ENCODE results near the gene KCNJ4. TPM values are rescaled to one million over a fixed set of nuclear protein-coding genes. Genes with fewer than 3 reads are reported as not detected.
"Not testable (repeated sequence)": the region's sequence is repeated elsewhere in the genome, so short reads cannot be mapped to it uniquely, and the experiment has no call there.

KCNJ4 gene
- total RNA-seq, 1 donor from 2014 or later, result 0.82 TPM

GRCh38 chr22:38471237-38471636 is 16.2 kb upstream of the KCNJ4 start:
- no peaks in the 10 kb centered on the region for H3K79me2 ChIP-seq (ENCODE audit: low read depth)
- TF ChIP-seq EZH2phosphoT487 (IDR thresholded peaks at IDR 0.05) (no peak), CTCF (IDR thresholded peaks at IDR 0.05) (no peak), EZH2 (IDR thresholded peaks at IDR 0.05) (no peak)
- peaks cover 32% of the 10 kb centered on the region for H3K27me3 ChIP-seq
- Mint-ChIP-seq H3K27ac (no peak overlapping the region), H3K36me3 (no peaks in the 10 kb centered on the region), H3K9me3 (no peaks in the 10 kb centered on the region), H3K4me1 (peaks cover 15% of the 10 kb centered on the region), H3K4me3 (no peak overlapping the region), H3K27me3 (ENCODE audit: insufficient read depth, low read depth) (peaks cover 24% of the 10 kb centered on the region)
- H3K9ac ChIP-seq, result no peak overlapping the region
- H3K9me3 ChIP-seq (ENCODE audit: low read depth), result no peaks in the 10 kb centered on the region
- DNase-seq (ENCODE audit: low spot score), result no peak
- no peaks in the 10 kb centered on the region for H4K20me1 ChIP-seq (ENCODE audit: low read depth)
- H3K4me3 ChIP-seq, result no peak overlapping the region
- H3K36me3 ChIP-seq, result no peaks in the 10 kb centered on the region
- no peak overlapping the region for H2AFZ ChIP-seq (replicated peaks)
- no peak overlapping the region for H3K4me2 ChIP-seq
- H3K27ac ChIP-seq, result no peak overlapping the region
- peaks cover 1% of the 10 kb centered on the region for H3F3A ChIP-seq (ENCODE audit: low read depth)
- peaks cover 10% of the 10 kb centered on the region for H3K4me1 ChIP-seq

- peaks cover 42% of the 10 kb centered on the region for H3K27me3 ChIP-seq
- Mint-ChIP-seq H3K4me1 (peaks cover 17% of the 10 kb centered on the region), H3K4me3 (peak overlapping the region; percentile 35), H3K27me3 (ENCODE audit: insufficient read depth, low read depth) (peaks cover 29% of the 10 kb centered on the region)
- not testable (repeated sequence) for H3K36me3 Mint-ChIP-seq; H3K4me3 ChIP-seq; DNase-seq (ENCODE audit: low spot score); H3K27ac ChIP-seq; H3K9me3 ChIP-seq (ENCODE audit: low read depth); H3K4me2 ChIP-seq; H3K9ac ChIP-seq; H3K27ac Mint-ChIP-seq; H3K9me3 Mint-ChIP-seq; H4K20me1 ChIP-seq (ENCODE audit: low read depth); H3K36me3 ChIP-seq; H3K79me2 ChIP-seq (ENCODE audit: low read depth); H2AFZ ChIP-seq (replicated peaks); H3K4me1 ChIP-seq; H3F3A ChIP-seq (ENCODE audit: low read depth)
These were observed 15.2 kb upstream of the KCNJ4 start for GRCh38 chr22:38470179-38470578.

GRCh38 chr22:38469306-38469781 is 14.3 kb upstream of the KCNJ4 start:
- DNase-seq (ENCODE audit: low spot score), result no peak
- Histone ChIP-seq H3F3A (ENCODE audit: low read depth) (peaks cover 4% of the 10 kb centered on the region), H4K20me1 (ENCODE audit: low read depth) (no peaks in the 10 kb centered on the region), H3K9ac (no peak overlapping the region), H3K27me3 (peaks cover 46% of the 10 kb centered on the region), H3K79me2 (ENCODE audit: low read depth) (no peaks in the 10 kb centered on the region), H3K9me3 (ENCODE audit: low read depth) (no peaks in the 10 kb centered on the region), H3K27ac (no peak overlapping the region), H3K36me3 (no peaks in the 10 kb centered on the region), H3K4me3 (no peak overlapping the region), H3K4me1 (peaks cover 10% of the 10 kb centered on the region), H2AFZ (replicated peaks) (no peak overlapping the region), H3K4me2 (no peak overlapping the region)
- Mint-ChIP-seq H3K36me3 (no peaks in the 10 kb centered on the region), H3K4me1 (peaks cover 17% of the 10 kb centered on the region), H3K4me3 (no peak overlapping the region), H3K27ac (no peak overlapping the region), H3K9me3 (no peaks in the 10 kb centered on the region), H3K27me3 (ENCODE audit: insufficient read depth, low read depth) (peaks cover 33% of the 10 kb centered on the region)
- TF ChIP-seq EZH2phosphoT487 (IDR thresholded peaks at IDR 0.05), result no peak
- no peak for TF ChIP-seq CTCF (IDR thresholded peaks at IDR 0.05)
- TF ChIP-seq EZH2 (IDR thresholded peaks at IDR 0.05), result no peak

- H3K27ac ChIP-seq, result no peak overlapping the region
- H3K79me2 ChIP-seq (ENCODE audit: low read depth), result no peaks in the 10 kb centered on the region
- H3K9ac ChIP-seq, result no peak overlapping the region
- peak overlapping the region; percentile 97 for H3K4me2 ChIP-seq
- peak overlapping the region; percentile 66 for H3K4me3 ChIP-seq
- Mint-ChIP-seq H3K36me3 (no peaks in the 10 kb centered on the region), H3K9me3 (no peaks in the 10 kb centered on the region), H3K27me3 (ENCODE audit: insufficient read depth, low read depth) (peaks cover 33% of the 10 kb centered on the region), H3K4me3 (peak overlapping the region; percentile 78), H3K4me1 (peaks cover 21% of the 10 kb centered on the region), H3K27ac (no peak overlapping the region)
- peaks cover 10% of the 10 kb centered on the region for H3F3A ChIP-seq (ENCODE audit: low read depth)
- H3K27me3 ChIP-seq, result peaks cover 53% of the 10 kb centered on the region
- H4K20me1 ChIP-seq (ENCODE audit: low read depth), result no peaks in the 10 kb centered on the region
- H3K36me3 ChIP-seq, result no peaks in the 10 kb centered on the region
- H3K9me3 ChIP-seq (ENCODE audit: low read depth), result no peaks in the 10 kb centered on the region
- TF ChIP-seq EZH2phosphoT487 (IDR thresholded peaks at IDR 0.05) (no peak), CTCF (IDR thresholded peaks at IDR 0.05) (peak; percentile 49), EZH2 (IDR thresholded peaks at IDR 0.05) (no peak)
- DNase-seq (ENCODE audit: low spot score), result peak; percentile 57
- H3K4me1 ChIP-seq, result peaks cover 14% of the 10 kb centered on the region
- H2AFZ ChIP-seq (replicated peaks), result peak overlapping the region; percentile 96
These were observed 13.7 kb upstream of the KCNJ4 start for GRCh38 chr22:38468443-38469305.

Measured in neural progenitor cell (in vitro differentiated cells).